Fibroblast of skin of left quadriceps (primary cell): Measurements from ENCODE around the gene AGAP3.
A peak's percentile ranks its signal among the peaks of the same experiment; 100 is the strongest.

ENCODE experiments used
- DNase-seq, 2 experiments: peaks; one replicate each; pipeline ENCODE4 v3.0.0-alpha.2; 2013; ENCODE audit warnings: low read depth in 2 of 2

AGAP3 gene

GRCh38 chr7:151109094-151110048, 23.1 kb downstream of the AGAP3 start:
- no peak for DNase-seq

- no peak for DNase-seq
These were observed 24.1 kb downstream of the AGAP3 start for GRCh38 chr7:151110236-151110940.

DNA sequence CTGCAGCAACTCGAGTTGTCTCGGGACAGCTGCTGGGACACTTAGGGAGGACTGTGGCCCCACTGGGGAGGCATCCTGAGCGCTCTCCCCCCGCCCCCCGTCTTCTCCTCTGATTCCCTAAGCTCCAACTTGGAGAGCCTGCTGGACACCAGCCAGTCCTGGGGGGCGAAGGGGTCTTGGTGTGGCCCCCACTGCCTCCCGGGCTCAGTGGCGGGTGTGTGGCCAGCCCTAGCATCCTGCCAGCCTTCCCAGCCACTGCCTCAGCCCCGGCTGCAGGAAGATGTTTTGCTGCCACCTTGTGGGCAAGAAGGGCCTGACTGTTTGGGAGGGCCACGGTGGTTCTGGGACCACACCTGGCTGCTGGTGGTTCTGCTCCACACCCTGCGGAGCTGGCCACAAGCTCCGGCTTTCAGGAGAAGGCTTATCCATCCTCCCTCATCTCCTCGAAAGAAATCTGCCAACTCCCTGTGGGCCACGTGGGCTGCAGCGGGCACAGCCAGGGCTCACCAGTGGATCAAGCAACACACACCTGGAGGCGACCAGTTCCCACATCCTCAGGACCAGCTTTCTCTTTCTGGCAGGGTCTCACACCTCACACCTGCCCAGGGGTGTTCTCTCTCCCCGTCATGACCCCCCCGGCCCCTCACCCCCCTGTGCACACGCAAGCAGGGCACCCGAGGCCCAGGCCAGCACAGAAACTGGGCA, 24.8 kb downstream of the AGAP3 start:
- peak in 1 of 2 experiments; percentile 35 for DNase-seq

DNA sequence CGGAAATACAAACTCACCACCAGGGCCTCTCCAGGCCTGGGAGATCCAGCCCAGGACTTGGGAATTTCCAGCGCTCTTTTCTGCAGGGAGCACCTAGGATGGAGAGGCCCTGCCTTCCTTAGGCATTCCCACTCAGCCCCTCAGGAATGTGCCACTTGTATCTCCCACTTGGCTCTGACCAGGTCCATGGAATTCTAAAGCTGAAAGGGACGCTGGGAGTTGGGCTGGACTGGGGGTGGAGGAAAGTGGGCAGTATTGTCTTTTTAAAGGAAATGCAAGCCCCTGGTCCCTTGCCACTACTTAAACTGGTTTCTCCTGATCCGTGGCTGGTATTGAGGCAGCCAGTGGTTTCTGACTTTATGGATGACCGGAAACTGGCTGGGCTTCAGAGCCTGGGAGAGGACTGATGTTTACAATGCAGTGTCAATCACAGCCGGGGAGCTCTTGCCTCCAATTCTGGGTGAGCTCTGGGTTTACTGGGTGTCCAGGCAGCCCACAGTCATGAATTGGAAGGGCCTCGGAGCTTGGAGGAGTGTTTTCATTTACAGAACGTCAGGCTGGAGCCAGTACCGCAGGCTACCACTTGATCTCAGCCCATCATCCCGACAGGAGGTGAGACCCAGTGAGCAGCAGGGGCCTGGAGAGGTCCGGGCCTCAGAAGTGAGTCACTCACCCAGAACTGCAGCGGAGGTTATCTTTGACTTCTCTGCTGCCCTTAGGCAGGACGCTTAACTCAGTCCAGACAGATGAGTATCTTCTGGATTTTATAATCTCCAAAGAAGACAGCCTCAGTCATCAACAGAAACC, 27.3 kb downstream of the AGAP3 start:
- peak; percentile 63 to 71 for DNase-seq

DNA sequence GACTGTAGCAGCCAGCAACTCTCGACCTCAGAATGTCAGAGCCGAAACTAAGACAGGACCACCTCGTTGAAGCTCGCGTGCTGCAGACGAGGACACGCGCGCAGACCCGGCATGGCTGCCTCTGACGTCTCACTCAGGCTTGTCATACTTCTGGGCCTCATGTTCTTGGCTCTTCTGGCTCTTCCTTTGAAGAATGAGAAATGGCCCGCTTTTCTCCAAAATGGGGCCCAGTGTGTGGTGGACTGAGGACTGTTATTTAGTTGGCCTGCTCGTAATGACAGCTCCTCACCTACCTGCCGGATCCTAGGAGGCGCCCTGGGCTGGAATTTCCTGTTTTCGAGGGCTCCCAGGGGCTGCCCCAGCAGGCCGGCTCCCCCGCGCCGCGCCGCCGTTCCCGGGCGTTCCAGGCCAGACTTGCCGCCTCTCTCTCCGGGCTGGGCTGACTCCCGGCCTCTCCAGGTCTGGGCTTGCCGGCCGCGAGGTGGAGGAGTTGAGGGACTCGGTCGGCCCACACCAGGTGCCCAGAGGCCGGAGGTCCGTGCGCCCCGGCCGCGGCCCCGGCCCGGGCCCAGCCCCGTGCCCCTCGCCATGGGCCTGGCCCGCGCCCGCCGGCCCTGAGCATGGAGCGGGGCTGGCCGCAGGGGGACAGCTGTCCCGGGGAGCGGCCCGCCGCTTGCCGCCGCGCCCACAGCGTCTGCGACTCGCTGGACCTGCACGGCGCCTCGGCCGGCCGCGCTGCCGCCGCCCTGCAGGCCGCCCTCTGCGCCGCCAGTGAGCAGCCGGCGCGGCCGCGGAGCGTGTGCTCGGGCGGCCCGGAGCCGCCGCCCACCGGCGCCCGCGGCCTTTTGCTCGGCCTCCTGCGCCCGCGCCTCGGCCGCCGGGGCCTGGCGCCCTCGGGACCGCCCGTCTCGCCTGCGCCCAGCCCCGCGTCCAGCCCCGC, 28.1 kb downstream of the AGAP3 start:
- no peak for DNase-seq

DNA sequence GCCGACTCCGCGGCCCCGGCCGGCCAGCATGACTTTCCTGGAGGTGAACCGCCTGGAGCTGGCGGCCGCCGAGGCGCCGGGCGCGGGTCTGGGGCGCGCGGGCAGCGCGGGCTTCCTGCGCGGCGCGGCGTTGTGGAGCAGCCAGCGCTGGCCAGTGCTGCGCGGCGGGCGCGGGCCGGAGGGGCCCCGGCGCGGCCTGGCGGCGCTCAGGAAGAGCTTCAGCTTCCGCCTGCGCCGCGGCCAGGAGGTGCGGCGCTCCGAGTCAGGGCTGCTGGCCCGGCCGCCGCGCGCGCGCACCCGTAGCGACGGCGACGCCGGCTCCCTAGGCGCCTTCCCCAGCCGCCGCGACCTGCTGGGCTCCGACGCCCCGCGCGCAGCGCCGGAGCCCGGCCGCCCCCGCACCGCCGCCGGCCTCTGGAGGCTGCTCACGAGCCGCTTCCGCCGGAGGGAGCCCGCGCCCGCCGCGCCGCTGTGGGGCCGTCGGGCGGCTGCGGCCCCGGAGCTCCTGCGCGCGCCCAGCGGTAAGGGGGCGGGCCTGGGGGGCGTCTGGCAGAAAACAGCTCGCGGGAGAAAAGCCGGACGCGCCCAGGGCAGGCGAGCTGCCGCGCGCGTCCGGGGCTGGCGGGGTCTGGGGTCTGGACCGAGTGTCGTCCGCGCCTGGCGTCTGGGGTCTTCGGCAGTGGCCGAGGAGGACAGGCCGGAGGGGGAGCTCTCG, 29.0 kb downstream of the AGAP3 start:
- no peak for DNase-seq

GRCh38 chr7:151115836-151116418, 29.7 kb downstream of the AGAP3 start:
- no peak for DNase-seq

DNA sequence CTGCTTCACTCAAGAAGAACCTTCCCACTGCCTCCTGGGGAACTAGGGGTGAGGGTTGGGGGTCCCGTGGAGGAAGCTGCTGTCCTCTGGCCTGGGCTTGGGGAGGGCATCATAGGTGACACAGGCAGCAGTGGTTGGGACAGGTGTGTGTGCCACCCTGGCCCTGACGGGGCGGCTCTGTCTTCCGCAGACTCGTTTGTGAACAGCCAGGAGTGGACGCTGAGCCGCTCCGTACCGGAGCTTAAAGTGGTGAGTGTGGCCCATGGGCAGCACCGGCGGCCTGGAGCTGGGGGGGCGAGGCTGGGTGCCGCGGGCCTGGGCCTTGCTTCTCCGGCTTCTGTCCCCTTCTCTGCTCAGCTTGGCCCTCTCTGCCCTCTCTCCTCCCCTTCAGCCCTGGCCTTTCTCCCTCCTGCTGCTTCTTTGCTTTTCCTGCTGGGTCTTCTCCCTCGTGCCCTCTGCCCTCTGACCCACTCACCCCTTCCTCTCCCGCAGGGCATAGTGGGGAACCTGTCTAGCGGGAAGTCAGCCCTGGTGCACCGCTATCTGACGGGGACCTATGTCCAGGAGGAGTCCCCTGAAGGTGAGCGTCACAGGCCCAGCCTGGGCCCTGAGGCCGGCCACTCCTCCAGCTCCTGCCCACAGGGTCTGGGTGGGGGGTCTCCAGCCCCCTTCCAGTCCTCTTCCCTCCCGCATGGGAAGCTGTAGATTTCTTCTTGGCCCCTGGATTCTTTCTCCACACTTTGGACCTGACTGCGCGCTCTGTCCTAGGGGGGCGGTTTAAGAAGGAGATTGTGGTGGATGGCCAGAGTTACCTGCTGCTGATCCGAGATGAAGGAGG, 30.5 kb downstream of the AGAP3 start:
- DNase-seq = no peak

GRCh38 chr7:151117565-151117964, 31.3 kb downstream of the AGAP3 start:
- no peak for DNase-seq

DNA sequence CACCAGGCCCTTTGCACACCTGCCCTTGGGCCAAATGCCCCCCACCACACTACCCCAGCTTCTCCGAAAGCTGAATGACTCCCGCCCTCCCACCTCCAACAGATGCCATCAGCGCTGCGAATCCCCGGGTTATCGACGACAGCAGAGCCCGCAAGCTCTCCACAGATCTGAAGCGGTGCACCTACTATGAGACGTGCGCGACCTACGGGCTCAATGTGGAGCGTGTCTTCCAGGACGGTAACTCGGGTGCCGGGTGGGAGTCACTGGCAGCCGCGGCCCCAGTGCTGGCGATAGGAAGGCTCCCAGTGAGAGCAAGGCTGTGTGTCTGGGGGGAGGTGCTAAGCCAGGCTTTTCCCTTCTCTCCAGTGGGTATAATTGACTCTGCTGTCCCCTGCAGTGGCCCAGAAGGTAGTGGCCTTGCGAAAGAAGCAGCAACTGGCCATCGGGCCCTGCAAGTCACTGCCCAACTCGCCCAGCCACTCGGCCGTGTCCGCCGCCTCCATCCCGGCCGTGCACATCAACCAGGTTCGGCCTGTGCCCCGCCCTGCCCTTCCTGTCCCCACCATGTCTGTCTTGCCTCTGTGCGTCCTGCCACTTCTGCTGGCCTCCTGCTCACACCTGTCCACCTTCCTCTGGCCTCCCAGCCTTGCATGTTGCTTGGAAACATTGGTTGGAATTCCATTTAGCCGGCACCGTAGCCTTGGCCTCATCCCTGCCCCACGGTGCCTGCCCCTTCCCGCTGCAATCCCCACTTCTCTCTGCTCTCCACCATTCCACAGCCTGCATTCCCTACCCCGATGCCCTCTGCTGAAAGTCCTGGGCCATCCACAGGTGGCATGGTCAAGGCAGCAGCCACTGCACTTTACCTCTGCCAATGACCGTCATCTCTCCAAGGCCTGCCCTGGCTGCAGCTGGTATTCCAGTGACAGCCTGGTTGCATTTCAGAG, 32.1 kb downstream of the AGAP3 start:
- DNase-seq = no peak

DNA sequence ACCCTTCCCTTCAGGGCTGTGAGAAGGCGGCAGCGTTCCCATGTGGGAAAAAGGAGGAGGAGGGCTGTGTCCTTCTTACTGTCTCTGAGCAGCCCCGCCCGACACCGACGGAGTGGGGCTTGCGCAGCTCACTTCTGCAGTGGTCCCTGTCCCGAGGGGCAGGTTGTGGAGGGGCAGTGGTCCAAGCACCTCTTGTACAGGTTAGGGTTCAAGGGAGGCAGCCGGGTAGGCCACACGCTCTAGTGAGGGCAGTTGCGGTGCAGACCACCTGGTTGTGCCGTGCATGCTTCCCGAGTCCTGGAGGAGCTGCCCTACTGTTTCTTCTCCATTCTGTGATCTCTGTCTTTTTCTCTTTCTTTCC, 32.8 kb downstream of the AGAP3 start:
- no peak for DNase-seq

- no peak for DNase-seq
These were observed 33.6 kb downstream of the AGAP3 start for GRCh38 chr7:151119902-151120301.

DNA sequence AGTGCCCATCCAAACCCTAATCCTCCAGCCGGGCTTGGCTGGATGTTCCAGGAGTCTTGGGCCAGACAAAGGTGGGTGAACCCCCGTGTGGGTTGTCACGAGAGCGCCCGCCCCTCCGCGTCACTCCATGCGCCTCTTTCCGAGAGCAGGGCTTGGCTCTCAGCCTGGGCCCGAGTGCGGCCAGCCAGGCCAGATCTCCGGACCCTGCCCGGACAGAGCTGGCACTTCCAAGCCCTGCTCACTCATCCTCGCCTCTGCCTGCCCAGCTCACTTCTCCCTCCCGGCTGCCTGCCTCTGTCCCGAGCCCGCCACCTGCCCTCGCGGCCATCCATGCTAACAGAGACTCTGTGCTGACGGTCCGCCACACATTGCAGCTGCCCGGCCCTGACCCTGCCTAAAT, 34.6 kb downstream of the AGAP3 start:
- no peak for DNase-seq

GRCh38 chr7:151121380-151122170, 35.3 kb downstream of the AGAP3 start:
- DNase-seq = no peak

DNA sequence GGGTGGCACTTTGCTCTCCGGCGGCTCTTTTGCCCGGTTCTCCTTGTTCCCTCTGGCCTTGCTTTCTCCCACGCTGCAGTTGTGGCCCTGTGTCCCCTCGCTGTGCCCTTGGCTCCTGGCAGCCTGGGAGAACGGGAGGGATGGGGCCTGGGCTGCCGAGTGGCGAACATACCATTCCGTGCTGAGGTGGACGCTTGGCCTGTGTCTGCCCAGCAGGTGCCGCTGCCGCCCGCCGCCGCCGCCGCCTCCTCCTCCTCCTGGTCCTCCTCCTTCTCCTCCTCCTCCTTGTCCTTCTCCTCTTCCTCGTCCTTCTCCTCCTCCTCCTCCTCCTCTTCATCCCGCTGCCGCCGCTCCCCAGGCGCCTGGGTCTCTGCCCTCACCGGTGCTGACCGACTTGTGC, 36.0 kb downstream of the AGAP3 start:
- no peak for DNase-seq

GRCh38 chr7:151122796-151123157, 36.5 kb downstream of the AGAP3 start:
- no peak for DNase-seq
